T-cell (primary cell): ENCODE measurements around the gene GALNT1. TPM values are rescaled to one million over a fixed set of nuclear protein-coding genes. Genes with fewer than 3 reads are reported as not detected.

ENCODE experiments used
- ATAC-seq, 4 experiments: fragments of 200-7000 bp in 3 of 4; fragments of 150-1000 bp in 1 of 4; cut with Tn5 transposase; replicated peaks in 1 of 4; 1 replicate in 3 of 4; 2 replicates in 1 of 4; pipeline ENCODE4 v1.10.0; 2021; ENCODE audit warnings: moderate library complexity in 3 of 4, mild to moderate bottlenecking in 2 of 4, moderate number of reproducible peaks in 1 of 4
- CTCF ChIA-PET, 2 donors: fragments of 300-600 bp; sonication (Branson Sonifier 250); formaldehyde crosslinking; loops; one replicate each; lab custom pipeline; 2022; ENCODE audit warnings: antibody characterized with exemption in 2 of 2; lab: Charles Lee
- POLR2A ChIA-PET, 2 donors: fragments of 300-600 bp; sonication (Branson Sonifier 250); formaldehyde crosslinking; loops; one replicate each; lab custom pipeline; 2022; ENCODE audit warnings: antibody characterized with exemption in 2 of 2; lab: Charles Lee
- DNase-seq, 35 experiments: peaks; one replicate each; pipeline versions ENCODE4 v3.0.0 to v3.0.0-alpha.2; 2013 to 2023
- H3K27ac ChIP-seq: one replicate; pipeline ENCODE4 v1.5.1; 2013; ENCODE audit warnings: low read length
- H3K27me3 ChIP-seq, 2 experiments: replicated peaks in 1 of 2; 1 replicate in 1 of 2; 2 replicates in 1 of 2; pipeline versions ENCODE4 v1.6.1 to v1.7.0; 2013; ENCODE audit warnings: low read length in 1 of 2, mixed read lengths in 1 of 2; ENCODE audit not compliant: control insufficient read depth in 2 of 2, insufficient read depth in 2 of 2; ENCODE audit errors: extremely low read depth in 1 of 2
- H3K36me3 ChIP-seq, 2 donors: 1 replicate in 1 of 2; 2 replicates in 1 of 2; pipeline versions ENCODE4 v1.6.1 to v1.7.0; 2013; ENCODE audit warnings: low read length in 1 of 2; ENCODE audit not compliant: control insufficient read depth in 2 of 2, insufficient read depth in 1 of 2; ENCODE audit errors: extremely low read depth in 1 of 2
- H3K4me1 ChIP-seq, 2 experiments: 1 replicate in 1 of 2; 2 replicates in 1 of 2; pipeline versions ENCODE4 v1.6.1 to v1.7.0; 2013; ENCODE audit warnings: low read length in 2 of 2, mixed read lengths in 1 of 2; ENCODE audit not compliant: insufficient read depth in 2 of 2, control insufficient read depth in 1 of 2; ENCODE audit errors: extremely low read depth in 1 of 2
- H3K4me3 ChIP-seq, 2 donors: 1 replicate in 1 of 2; 2 replicates in 1 of 2; pipeline versions ENCODE4 v1.5.1 to v1.7.0; 2013; ENCODE audit warnings: mild to moderate bottlenecking in 2 of 2, low read length in 1 of 2, moderate library complexity in 1 of 2; ENCODE audit not compliant: control insufficient read depth in 1 of 2; ENCODE audit errors: extremely low read depth in 1 of 2
- H3K9me3 ChIP-seq: 2 replicates; pipeline ENCODE4 v1.7.0; 2013
- H3K27ac Mint-ChIP-seq, 2 donors: one replicate each; pipeline ENCODE4 v1.8.0; 2020 to 2021; ENCODE audit warnings: mild to moderate bottlenecking in 2 of 2, mixed read lengths in 2 of 2
- H3K27me3 Mint-ChIP-seq, 2 donors: one replicate each; pipeline ENCODE4 v1.8.0; 2021 to 2022; ENCODE audit warnings: mixed read lengths in 2 of 2
- H3K36me3 Mint-ChIP-seq: one replicate; pipeline ENCODE4 v1.8.0; 2021; ENCODE audit warnings: mixed read lengths
- H3K4me1 Mint-ChIP-seq, 3 donors: one replicate each; pipeline ENCODE4 v1.8.0; 2020 to 2022; ENCODE audit warnings: mixed read lengths in 3 of 3, mild to moderate bottlenecking in 1 of 3
- H3K4me3 Mint-ChIP-seq, 3 donors: one replicate each; pipeline ENCODE4 v1.8.0; 2020 to 2022; ENCODE audit warnings: mild to moderate bottlenecking in 3 of 3, mixed read lengths in 3 of 3, moderate library complexity in 3 of 3
- H3K9me3 Mint-ChIP-seq, 3 donors: one replicate each; pipeline ENCODE4 v1.8.0; 2020 to 2022; ENCODE audit warnings: mixed read lengths in 3 of 3
- WGBS: methylation state at CpG from one replicate; pipeline ENCODE4 v1.1.5; 2013; ENCODE audit warnings: missing lambda C conversion rate; ENCODE audit not compliant: insufficient coverage; 5-methylcytosine and 5-hydroxymethylcytosine counted together
- total RNA-seq, 35 experiments: library from RNA in 6 of 35; stranded (reverse) in 6 of 35; fragments of 120-200 nt in 1 of 35; gene quantifications; one replicate each; pipeline versions ENCODE4 v1.2.1 to v1.2.4 and lab custom pipeline; 2013 to 2026

The GALNT1 gene
- total RNA-seq, 5 donors from 2014 or later (not counting 1 experiment from before 2014, with no cell fraction given), result 28.2 to 34.2 (median 30.0) TPM

GRCh38 chr18:35711227-35711626 is 129.7 kb downstream of the GALNT1 start:
- CTCF ChIA-PET, result no interaction called here
- Mint-ChIP-seq H3K9me3 (peaks cover 0 to 13% (median 6%) of the 10 kb centered on the region in 3 donors), H3K4me1 (no peaks in the 10 kb centered on the region), H3K27me3 (no peaks in the 10 kb centered on the region), H3K4me3 (no peak overlapping the region), H3K27ac (no peak overlapping the region), H3K36me3 (peaks cover 47% of the 10 kb centered on the region)
- Histone ChIP-seq H3K9me3 (no peaks in the 10 kb centered on the region), H3K36me3 (peaks cover 0 to 8% of the 10 kb centered on the region in 2 donors), H3K27me3 (no peaks in the 10 kb centered on the region), H3K4me3 (no peak overlapping the region), H3K4me1 (no peaks in the 10 kb centered on the region), H3K27ac (no peak overlapping the region)
- WGBS, result no CpG with 5 or more reads among the region's 2 CpGs
- POLR2A ChIA-PET, result no interaction called here
- DNase-seq (no peak), ATAC-seq (no peak)

GRCh38 chr18:35713545-35713944 is 132.0 kb downstream of the GALNT1 start:
- CTCF ChIA-PET, result interaction anchor here in 1 of 2 donors (0.6 kb wide), 1 partner anchor 752 kb away, joined by 3 read pairs; no protein-coding TSS in a partner anchor
- no peaks in the 10 kb centered on the region for H3K4me1 Mint-ChIP-seq
- no CpG with 5 or more reads among the region's 2 CpGs for WGBS
- H3K9me3 Mint-ChIP-seq, result peaks cover 12 to 21% (median 13%) of the 10 kb centered on the region in 3 donors
- Histone ChIP-seq H3K27ac (no peak overlapping the region), H3K4me1 (no peaks in the 10 kb centered on the region), H3K4me3 (no peak overlapping the region), H3K27me3 (no peaks in the 10 kb centered on the region), H3K9me3 (no peaks in the 10 kb centered on the region), H3K36me3 (peaks cover 0 to 5% of the 10 kb centered on the region in 2 donors)
- DNase-seq (no peak), ATAC-seq (no peak)
- H3K27ac Mint-ChIP-seq, result no peak overlapping the region
- H3K36me3 Mint-ChIP-seq, result peaks cover 42% of the 10 kb centered on the region
- no peaks in the 10 kb centered on the region for H3K27me3 Mint-ChIP-seq
- POLR2A ChIA-PET, result no interaction called here
- no peak overlapping the region for H3K4me3 Mint-ChIP-seq

GRCh38 chr18:35714539-35714938 is 133.0 kb downstream of the GALNT1 start:
- Mint-ChIP-seq H3K4me1 (no peaks in the 10 kb centered on the region), H3K27ac (no peak overlapping the region), H3K9me3 (peaks cover 14 to 31% (median 15%) of the 10 kb centered on the region in 3 donors), H3K4me3 (no peak overlapping the region), H3K36me3 (peaks cover 34% of the 10 kb centered on the region), H3K27me3 (no peaks in the 10 kb centered on the region)
- ChIA-PET POLR2A (no interaction called here), CTCF (interaction anchor here in 1 of 2 donors (0.6 to 0.7 kb wide), 2 partner anchors 12 to 303 kb away, joined by 3 read pairs; no protein-coding TSS in a partner anchor)
- Histone ChIP-seq H3K27ac (no peak overlapping the region), H3K36me3 (peaks cover 0 to 2% of the 10 kb centered on the region in 2 donors), H3K4me1 (no peaks in the 10 kb centered on the region), H3K9me3 (peaks cover 2% of the 10 kb centered on the region), H3K4me3 (no peak overlapping the region), H3K27me3 (no peaks in the 10 kb centered on the region)
- DNase-seq (no peak), ATAC-seq (no peak)
- no CpG with 5 or more reads among the region's 2 CpGs for WGBS

GRCh38 chr18:35715139-35715538 is 133.6 kb downstream of the GALNT1 start:
- Mint-ChIP-seq H3K36me3 (peaks cover 30% of the 10 kb centered on the region), H3K4me3 (no peak overlapping the region), H3K27me3 (no peaks in the 10 kb centered on the region), H3K4me1 (no peaks in the 10 kb centered on the region), H3K9me3 (peaks cover 17 to 35% (median 18%) of the 10 kb centered on the region in 3 donors), H3K27ac (no peak overlapping the region)
- ChIA-PET POLR2A (no interaction called here), CTCF (no interaction called here)
- no CpG with 5 or more reads among the region's 2 CpGs for WGBS
- Histone ChIP-seq H3K27ac (no peak overlapping the region), H3K27me3 (no peaks in the 10 kb centered on the region), H3K36me3 (peaks cover 0 to 2% of the 10 kb centered on the region in 2 donors), H3K4me1 (no peaks in the 10 kb centered on the region), H3K4me3 (no peak overlapping the region), H3K9me3 (peaks cover 3% of the 10 kb centered on the region)
- ATAC-seq (no peak), DNase-seq (no peak)

- no CpG with 5 or more reads among the region's 4 CpGs for WGBS
- Histone ChIP-seq H3K27me3 (peaks cover 0 to 2% of the 10 kb centered on the region in 2 experiments), H3K27ac (no peak overlapping the region), H3K36me3 (no peaks in the 10 kb centered on the region), H3K4me1 (no peaks in the 10 kb centered on the region), H3K9me3 (peaks cover 3% of the 10 kb centered on the region), H3K4me3 (no peak overlapping the region)
- Mint-ChIP-seq H3K4me1 (no peaks in the 10 kb centered on the region), H3K27me3 (peaks cover 0 to 7% of the 10 kb centered on the region in 2 donors), H3K4me3 (no peak overlapping the region), H3K27ac (no peak overlapping the region), H3K36me3 (peaks cover 21% of the 10 kb centered on the region), H3K9me3 (peaks cover 17 to 38% (median 21%) of the 10 kb centered on the region in 3 donors)
- ChIA-PET POLR2A (interaction anchor here in 1 of 2 donors (0.7 to 0.8 kb wide), 2 partner anchors 10 to 40 kb away, joined by 4 to 7 read pairs; no protein-coding TSS in a partner anchor), CTCF (no interaction called here)
- ATAC-seq, result no peak
- DNase-seq, result no peak
Observed at GRCh38 chr18:35716169-35716831, 134.8 kb downstream of the GALNT1 start.

- ChIA-PET CTCF (no interaction called here), POLR2A (no interaction called here)
- Mint-ChIP-seq H3K4me3 (no peak overlapping the region), H3K4me1 (no peaks in the 10 kb centered on the region), H3K9me3 (peaks cover 17 to 38% (median 21%) of the 10 kb centered on the region in 3 donors), H3K27ac (no peak overlapping the region), H3K27me3 (peaks cover 0 to 7% of the 10 kb centered on the region in 2 donors), H3K36me3 (peaks cover 12% of the 10 kb centered on the region)
- no peak overlapping the region for H3K27ac ChIP-seq
- peaks cover 3% of the 10 kb centered on the region for H3K9me3 ChIP-seq
- no peaks in the 10 kb centered on the region for H3K36me3 ChIP-seq
- H3K4me3 ChIP-seq, result no peak overlapping the region
- H3K27me3 ChIP-seq, result peaks cover 0 to 11% of the 10 kb centered on the region in 2 experiments
- ATAC-seq, result no peak
- no peak for DNase-seq
- no peaks in the 10 kb centered on the region for H3K4me1 ChIP-seq
- 100% methylated on average over 1 of the region's 5 CpGs for WGBS
Observed at GRCh38 chr18:35717182-35717581, 135.6 kb downstream of the GALNT1 start.
